Measurements from ENCODE around the gene STX4. TPM values are rescaled to one million over a fixed set of nuclear protein-coding genes. Genes with fewer than 3 reads are reported as not detected.
A peak's percentile ranks its signal among the peaks of the same experiment; 100 is the strongest.

The STX4 gene
- polyA plus RNA-seq, 1 donor, result 43.0 TPM

DNA sequence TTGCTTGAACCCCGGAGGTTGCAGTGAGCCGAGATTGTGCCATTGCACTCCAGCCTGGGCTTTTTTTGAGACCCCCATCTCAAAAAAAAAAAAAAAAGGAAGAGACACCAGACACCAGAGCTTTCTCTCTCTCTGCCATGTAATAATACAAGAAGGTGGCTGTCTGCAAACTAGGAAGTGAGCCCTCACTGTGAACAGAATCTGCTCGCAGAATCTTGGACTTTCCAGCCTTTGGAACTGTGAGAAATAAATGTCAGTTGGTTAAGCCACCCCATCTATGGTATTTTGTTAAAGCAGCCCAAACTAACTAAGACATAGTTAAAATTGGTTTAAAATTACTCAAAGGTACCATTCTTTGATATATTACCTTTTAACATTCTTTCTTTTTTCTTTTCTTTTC, 12.8 kb upstream of the STX4 start:
- DNase-seq (ENCODE audit: low read depth), result no peak

DNA sequence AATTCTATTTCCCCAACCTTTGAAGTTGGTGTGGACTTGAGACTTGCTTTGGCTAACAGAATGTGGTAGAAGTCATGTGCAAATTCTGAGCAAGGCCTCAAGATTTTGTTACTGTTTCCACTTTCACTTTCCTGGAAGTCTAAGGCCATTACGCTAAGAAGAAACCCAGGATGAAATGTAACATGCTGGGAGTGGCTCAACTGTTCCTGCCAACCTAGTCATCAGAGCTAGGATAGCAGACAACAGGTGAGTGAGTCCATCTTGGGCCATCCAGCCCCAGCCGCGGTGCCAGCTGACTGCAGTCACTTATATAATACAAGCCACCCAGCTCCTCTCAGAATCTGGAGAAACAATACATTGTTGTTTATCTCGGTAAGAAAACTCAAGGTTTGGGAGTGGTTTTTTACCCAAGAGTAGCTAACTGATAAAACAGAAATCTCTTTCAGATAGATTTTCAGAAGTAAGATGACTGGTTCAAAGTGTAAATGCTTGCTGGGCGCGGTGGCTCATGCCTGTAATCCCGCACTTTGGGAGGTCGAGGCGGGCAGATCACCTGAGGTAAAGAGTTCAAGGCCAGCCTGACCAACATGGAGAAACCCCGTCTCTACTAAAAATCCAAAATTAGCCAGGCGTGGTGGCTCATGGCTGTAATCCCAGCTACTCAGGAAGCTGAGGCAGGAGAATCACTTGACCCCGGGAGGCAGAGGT, 10.7 kb upstream of the STX4 start:
- DNase-seq (ENCODE audit: low read depth), result no peak

DNA sequence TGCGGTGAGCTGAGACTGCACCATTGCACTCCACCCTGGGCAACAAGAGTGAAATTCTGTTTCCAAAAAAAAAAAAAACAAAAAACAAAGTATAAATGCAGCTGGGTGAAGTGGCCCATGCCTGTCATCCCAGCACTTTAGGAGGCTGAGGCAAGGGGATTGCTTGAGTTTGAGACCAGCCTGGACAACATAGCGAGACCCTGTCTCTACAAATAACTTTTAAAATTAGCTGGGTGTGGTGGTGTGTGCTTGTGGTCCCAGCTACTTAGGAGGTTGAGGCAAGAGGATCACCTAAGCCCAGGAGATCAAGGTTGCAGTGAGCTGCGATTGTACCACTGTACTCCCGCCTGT, 10.1 kb upstream of the STX4 start:
- DNase-seq (ENCODE audit: low read depth), result no peak

DNA sequence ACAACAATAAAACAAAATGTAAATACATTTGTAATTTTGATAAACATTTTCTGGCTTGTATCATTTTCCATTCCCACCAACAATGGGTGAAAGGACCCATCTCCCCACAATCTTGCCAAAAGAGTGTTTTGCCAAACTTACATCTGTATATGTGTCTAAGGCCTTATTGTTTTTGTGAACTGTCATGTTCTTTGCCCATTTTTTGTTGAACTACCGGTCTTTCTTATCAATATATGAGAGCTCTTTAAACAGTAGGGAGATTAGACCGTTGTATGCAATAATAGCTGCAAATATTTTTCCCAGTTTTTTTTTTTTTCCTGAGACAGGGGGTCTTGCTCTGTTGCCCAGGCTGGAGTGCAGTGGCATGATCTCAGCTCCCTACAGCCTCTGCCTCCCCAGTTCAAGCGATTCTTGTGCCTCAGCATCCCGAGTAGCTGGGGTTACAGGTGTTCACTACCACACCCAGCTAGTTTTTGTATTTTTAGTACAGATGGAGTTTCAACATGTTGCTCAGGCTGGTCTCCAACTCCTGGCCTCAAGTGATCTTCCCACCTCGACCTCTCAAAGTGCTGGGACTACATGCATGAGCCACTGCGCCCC, 9.6 kb upstream of the STX4 start:
- no peak for DNase-seq (ENCODE audit: low read depth)

DNA sequence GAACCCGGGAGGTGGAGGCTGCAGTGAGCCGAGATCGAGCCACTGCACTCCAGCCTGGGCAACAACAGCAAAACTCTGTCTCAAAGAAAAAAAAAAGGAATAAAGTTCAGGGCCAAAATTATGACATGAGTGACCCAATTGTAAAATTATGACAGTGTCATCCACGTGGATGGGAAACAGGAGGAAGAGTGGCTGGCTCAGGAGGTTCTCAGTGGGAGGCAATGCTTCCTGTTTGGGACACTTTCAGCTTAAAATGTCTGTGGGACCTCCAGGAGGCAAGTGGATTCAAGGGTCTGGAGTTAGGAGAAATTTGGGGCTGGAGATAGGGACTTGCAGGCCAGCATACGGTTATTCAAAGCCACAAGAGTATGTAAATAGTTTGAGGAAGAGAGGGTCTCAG, 8.0 kb upstream of the STX4 start:
- no peak for DNase-seq (ENCODE audit: low read depth)

DNA sequence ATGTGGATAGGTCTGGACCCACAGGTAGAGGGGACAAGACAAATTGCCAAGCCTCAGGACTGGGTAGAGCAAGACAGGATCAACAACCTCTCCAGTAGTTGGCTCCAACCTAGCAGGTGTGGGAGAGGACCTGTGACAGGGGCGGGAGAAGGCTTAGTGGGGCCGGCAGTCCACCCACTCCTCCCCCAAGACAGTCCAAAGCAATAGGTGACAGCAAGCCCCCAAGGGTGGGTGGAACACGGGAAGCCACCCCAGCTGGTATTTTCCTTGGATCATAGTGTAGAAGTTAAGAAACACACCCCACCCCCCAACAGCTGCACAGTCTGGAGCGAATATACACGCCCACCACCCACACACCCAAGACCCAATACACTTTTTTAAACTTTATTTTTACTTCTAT, 4.1 kb upstream of the STX4 start:
- DNase-seq (ENCODE audit: low read depth), result no peak

DNA sequence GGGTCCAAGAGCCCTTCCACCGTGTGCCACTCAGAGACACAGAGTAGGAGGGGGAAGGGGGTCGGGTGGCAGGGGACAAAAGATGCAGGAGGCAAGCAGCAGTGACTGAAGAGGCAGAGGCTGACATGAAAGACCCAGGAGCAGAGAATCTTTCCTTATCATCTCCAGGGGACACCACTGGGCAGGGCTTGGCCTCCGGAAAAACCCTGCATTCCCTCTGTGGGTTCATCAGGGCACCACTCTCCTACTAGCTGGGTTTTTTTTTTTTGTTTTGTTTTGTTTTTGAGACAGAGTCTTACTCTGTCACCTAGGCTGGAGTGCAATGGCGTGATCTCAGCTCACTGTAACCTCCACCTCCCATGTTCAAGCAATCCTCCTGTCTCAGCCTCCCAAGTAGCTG, 2.1 kb upstream of the STX4 start:
- DNase-seq (ENCODE audit: low read depth), result no peak

DNA sequence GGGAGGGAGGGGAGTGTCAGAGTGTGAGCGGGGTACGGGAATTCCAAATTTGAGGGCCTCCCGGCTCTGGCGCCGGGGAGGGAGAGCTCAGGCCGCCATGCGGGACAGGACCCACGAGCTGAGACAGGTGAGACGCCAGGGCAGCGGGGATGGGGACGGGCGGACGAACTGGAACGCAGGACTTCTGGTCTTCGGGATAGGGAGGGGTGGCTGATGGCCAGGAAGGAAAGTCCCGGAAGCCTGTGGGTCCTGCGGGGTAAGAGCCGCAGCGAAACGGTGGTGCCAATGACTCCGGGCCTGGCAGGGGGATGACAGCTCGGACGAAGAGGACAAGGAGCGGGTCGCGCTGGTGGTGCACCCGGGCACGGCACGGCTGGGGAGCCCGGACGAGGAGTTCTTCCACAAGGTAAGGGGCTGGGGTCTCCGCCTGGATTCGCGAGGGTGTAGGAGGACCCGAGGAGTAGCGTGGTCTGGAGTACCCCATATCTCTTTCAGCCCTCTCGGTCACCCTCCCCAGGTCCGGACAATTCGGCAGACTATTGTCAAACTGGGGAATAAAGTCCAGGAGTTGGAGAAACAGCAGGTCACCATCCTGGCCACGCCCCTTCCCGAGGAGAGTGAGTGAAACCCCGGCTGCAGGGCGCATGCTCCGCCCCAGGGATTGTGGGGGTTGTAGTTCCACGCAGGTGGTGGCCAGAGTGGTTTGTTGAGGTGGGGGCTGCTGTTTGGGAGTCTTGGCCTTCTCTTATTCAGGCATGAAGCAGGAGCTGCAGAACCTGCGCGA, 543 bp downstream of the STX4 start:
- peak; percentile 78 for DNase-seq (ENCODE audit: low read depth)

DNA sequence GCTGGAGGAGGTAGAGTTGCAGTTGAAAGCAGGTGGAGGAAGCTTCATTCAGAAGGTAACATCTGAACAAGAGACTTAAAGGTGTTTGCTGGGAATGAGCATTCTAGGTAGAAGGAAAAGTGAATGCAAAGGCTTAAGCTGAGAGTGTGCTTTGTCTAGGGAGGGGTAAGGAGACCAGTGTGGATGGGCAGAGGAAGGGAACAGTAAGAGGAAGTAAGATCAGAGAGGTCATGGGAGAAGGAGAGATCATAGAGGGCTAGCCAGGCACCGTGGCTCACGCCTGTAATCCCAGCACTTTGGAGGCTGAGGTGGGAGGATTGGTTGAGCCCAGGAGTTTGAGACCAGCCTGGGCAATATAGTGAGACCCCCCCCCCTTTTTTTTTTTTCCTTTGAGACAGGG, 3.3 kb downstream of the STX4 start:
- no peak for DNase-seq (ENCODE audit: low read depth)

DNA sequence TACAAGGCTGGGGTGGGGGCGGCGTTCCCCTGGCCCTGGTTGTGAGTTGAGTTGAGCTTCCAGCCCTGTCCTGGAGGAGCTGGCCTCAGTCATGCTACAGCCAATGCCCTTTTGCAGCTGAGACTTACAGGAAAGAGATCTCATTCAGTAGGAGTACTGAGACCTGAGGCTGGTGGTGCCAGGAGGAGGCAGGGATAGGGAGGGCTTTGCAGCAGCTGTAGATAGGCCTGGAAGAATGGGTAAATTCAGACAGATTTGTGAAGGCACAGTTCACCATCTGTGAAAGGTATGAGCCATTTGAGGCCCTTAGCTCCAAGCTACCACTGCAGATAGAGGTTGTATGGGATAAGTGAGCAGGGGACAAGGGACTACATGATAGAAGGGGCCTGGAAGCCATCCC, 5.6 kb downstream of the STX4 start:
- no peak for DNase-seq (ENCODE audit: low read depth)

DNA sequence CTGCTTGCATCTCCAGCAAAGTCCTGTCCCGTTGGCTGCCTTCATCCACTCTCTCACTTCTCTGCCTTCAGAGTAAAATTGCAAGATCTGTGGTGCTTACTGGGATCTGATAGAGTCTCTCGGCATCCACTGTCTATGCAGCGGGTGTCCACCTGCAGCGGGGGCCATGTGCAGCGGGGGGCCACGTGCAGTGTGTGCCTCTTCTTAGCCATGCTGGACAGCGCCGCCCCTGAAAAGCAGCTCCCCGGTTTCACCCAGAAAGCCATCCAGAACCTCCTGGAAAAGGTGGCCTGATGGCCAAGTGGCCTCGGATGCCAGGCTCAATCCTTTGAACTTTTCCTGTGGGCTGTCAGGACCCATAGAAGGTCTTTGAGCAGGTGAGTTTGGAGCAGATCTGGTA, 9.5 kb downstream of the STX4 start:
- DNase-seq (ENCODE audit: low read depth), result no peak

DNA sequence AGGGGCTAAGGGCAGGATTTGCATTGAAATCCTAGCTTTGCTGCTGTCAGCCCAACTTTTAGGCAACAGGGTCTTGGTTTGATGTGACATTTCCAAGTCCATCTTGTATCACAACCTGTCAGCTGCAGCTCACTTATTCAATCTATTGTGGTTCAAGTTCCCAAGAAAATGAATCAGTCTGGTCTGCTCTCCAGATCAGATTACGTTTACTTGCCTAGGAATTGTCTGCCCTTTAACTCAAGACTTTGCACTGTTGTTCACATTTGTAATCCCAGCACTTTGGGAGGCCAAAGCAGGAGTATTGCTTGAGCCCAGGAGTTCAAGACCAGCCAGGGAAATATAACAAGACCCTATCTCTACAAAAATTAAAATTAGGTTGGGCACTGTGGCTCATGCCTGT, 10.0 kb downstream of the STX4 start:
- DNase-seq (ENCODE audit: low read depth), result no peak

DNA sequence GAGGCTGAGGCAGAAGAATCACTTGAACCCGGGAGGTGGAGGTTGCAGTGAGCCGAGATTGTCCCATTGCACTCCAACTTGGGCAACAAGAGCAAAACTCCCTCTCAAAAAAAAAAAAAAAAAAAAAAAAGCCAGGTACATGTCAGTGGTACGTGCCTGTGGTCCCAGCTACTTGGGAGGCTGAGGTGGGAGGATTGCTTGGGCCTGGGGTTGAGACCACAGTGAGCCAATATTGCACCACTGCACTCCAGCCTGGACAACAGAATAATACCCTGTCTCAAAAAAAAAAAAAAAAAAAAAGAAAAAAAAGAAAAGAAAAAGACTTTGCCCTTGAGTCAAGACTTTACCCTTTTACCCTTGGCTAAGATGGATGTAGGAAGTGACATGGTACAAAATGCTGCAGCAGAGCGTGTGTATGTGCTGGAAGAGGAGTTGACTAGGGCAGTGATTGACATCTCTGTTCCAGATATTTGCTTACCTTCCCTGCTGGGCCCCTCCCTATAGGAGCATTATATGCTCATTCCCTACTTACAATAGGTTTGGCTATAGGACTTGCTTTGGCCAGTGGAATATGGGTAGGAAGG, 10.6 kb downstream of the STX4 start:
- no peak for DNase-seq (ENCODE audit: low read depth)

DNA sequence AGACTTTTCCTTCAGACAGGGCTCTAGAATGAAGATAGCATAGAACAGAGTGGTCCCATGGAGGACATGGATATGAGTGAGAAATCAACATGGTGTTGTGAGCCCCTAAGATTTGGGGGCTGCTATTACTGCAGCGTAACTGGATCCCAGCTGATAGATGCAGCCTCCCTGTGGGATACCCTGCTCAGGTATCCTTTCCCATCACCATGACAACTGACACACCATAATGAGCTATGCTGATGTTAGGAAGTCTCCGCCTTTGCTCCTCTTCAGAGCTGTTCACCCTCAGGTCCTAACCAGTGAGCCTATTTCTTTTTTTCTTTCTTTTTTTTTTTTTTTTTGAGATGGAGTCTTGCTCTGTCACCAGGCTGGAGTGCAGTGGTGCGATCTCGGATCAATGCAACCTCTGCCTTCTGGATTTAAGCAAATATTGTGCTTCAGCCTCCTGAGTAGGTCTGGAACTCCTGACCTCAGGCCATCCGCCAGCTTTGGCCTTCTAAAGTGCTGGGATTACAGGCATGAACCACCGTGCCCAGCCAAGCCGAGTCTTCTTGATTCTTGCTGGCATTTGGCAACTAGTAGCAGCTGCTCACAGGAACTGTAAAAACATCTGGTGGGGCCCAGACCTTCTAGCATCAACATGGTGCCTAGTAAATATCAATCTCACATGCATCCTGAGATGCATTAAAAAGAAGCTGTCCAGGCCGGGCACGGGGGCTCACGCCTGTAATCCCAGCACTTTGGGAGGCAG, 17.1 kb downstream of the STX4 start:
- DNase-seq (ENCODE audit: low read depth), result no peak

DNA sequence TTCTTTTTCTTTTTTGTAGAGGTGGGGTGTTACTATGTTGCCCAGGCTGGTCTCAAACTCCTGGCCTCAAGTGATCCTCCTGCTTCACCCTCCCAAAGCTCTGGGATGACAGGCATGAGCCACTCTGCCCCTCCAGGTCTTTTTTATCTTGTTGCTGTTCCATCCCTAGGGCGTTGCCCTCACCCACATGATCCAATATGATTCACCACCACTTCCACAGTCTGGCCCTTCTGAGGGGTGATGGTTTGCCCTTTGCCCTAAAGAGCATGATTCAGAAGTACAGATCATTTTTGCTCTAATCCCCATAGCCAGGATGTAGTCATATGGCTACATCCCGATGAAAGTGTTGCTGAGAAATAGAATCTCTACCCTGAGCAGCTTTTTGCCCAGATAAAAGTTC, 18.8 kb downstream of the STX4 start:
- no peak for DNase-seq (ENCODE audit: low read depth)

DNA sequence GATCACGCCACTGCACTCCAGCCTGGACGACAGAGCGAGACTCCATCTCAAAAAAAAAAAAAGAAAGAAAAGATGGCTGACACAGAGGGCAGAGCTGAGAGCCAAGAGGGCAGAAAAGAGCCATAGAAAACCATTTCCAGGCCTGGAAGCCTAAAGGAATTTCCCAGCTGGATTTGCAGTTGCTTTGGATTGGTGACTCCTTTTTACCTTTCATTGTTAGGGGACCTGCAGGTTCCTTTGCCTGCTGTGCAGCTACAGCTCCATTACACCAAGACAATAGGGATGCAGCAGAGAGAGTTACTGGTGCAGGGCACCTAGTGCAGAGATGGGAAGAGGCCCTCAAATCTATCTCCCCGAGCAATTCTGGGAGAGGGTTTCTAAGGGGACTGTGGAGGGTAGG, 22.3 kb downstream of the STX4 start:
- no peak for DNase-seq (ENCODE audit: low read depth)

DNA sequence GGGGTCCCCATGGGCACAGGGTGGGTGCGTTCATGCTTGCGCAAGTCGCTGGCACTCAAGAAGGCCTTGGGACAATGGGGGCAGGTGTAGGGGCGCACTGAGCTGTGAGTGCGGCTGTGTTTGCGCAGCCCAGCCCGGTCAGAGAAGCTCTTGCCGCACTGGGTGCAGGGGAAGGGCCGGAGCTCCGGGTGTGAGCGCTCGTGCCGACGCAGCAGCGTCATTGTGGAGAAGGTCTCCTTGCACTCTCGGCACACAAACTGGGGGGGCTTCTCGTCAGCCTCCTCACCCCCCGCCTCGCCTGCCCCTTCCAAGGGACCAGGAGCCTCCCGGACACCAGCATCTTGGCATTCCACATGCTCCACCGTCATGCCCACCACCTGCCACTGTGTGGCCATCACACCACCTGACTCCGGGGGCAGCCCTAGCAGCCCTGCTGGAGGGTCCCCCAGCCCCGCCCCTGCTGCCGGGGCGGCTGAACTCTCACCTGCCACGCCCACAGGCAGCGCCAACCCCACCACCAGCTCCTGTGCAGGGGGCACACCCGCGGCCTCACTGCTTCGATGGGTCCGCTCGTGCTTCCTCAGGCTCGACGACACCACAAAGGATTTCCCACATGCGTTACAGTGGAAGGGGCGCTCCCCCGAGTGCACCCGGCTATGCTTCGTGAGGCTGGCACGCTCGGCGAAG, 27.9 kb downstream of the STX4 start:
- DNase-seq (ENCODE audit: low read depth), result no peak

DNA sequence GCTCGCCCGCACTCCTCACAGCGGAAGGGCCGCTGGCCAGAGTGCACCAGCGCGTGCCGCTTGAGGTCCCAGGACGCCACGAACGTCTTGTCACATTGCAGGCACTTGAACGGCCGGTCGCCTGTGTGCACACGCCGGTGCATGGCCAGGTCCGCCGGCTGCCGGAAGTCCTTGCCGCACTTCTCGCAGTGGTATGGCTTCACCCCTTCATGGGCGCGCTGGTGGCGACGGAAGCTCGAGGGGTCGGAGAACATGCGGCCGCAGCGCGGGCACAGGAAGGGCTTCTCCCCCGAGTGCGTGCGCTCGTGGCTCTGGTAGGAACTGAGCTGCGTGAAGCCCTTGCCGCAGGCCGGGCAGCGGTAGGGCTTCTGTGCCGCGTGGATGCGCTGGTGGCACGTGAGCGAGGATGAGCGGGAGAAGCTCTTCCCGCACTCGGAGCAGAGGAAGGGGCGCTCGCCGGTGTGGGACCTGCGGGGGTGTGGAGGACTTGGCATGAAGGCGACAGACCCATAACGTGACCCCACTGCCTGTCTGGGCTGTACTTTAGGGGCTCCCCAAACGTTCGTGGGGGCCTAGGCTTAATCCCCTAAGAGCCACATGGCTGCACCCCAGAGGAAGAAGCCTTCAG, 28.6 kb downstream of the STX4 start:
- no peak for DNase-seq (ENCODE audit: low read depth)

DNA sequence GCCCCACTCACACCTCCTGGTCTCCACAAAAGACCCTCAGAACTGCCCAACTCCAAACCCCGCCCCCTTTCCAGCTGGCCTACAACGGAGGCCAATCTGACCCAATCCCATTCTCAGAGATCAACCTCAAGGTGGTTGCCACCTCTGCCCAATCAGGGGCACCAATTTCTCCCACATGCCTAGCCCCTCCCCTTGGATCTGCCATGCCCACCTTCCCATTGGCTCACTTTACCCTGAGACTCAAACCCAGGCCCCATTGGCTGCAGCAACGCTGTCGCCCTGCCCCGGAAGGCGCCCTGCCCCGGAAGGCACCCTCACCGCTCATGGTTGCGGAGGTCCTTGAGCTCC, 30.1 kb downstream of the STX4 start:
- no peak for DNase-seq (ENCODE audit: low read depth)

DNA sequence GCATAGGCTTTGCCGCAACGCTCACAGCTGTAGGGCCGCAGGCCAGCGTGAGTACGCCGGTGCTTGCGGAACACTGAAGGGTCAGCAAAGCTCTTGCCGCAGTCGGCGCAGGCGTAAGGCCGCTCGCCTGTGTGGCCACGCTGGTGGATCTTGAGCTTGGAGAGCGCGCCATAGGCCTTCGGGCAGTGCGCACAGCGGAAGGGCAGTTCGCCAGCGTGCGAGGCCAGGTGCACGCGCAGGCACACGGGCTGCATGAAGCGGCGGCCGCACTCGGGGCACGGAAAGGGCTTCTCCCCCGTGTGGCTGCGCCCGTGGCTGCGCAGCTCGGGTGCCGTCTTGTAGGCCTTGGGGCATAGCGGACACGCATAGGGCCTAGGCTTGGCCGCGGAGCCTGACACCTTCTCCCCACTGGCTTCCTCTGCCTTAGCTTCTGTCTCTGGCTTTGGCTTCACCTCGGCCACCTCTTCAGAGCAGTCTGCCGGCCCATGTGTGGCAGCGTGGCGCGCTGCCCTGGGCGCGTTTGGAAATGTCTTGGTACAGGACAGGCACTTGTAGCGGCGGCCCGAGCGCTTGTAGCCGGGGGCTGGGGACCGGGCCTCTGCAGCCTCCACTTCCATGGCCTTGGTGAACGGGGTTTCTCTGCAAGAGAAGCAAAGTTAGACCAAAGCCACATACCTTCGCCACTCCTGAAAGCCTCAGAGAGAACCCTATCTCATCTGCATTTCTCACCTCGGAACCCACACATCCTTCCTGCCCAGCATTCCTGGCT, 30.7 kb downstream of the STX4 start:
- DNase-seq (ENCODE audit: low read depth), result no peak
